Neural cell (in vitro differentiated cells): ENCODE results near the gene SRPX. TPM values are rescaled to one million over a fixed set of nuclear protein-coding genes. Genes with fewer than 3 reads are reported as not detected.

Experiments
- H2AFZ ChIP-seq: fragments of 200-600, 300-800 bp; sonication (generic), shearing (Covaris generic); 2 replicates; pipeline ENCODE4 v1.6.0; 2014; ENCODE audit warnings: low read depth, mild to moderate bottlenecking, antibody characterized with exemption, low read length, moderate library complexity
- H3F3A ChIP-seq: fragments of 200-600 bp; shearing (Covaris generic); 2 replicates; pipeline ENCODE4 v1.6.1; 2016; ENCODE audit warnings: mild to moderate bottlenecking, moderate library complexity, mixed read lengths, antibody characterized with exemption, low read length; ENCODE audit not compliant: insufficient read depth, poor library complexity, severe bottlenecking
- H3K27ac ChIP-seq: fragments of 200-600, 300-800 bp; sonication (generic), shearing (Covaris generic); 2 replicates; pipeline ENCODE4 v1.5.1; 2014; ENCODE audit warnings: mild to moderate bottlenecking, low read length, moderate library complexity
- H3K27me3 ChIP-seq: fragments of 300-800, 200-600 bp; sonication (generic), shearing (Covaris generic); 2 replicates; pipeline ENCODE4 v1.6.0; 2014; ENCODE audit warnings: mild to moderate bottlenecking, low read depth, low read length, moderate library complexity; ENCODE audit not compliant: insufficient read depth
- H3K36me3 ChIP-seq: fragments of 300-800, 200-600 bp; sonication (generic), shearing (Covaris generic); 2 replicates; pipeline ENCODE4 v1.5.1; 2014; ENCODE audit warnings: mild to moderate bottlenecking, antibody characterized with exemption, low read length, moderate library complexity; ENCODE audit not compliant: insufficient read depth
- H3K4me2 ChIP-seq: fragments of 300-800, 200-600 bp; sonication (generic), shearing (Covaris generic); 2 replicates; pipeline ENCODE4 v1.6.0; 2014; ENCODE audit warnings: mild to moderate bottlenecking, low read length
- H3K4me3 ChIP-seq: fragments of 300-800, 200-600 bp; sonication (generic), shearing (Covaris generic); 2 replicates; pipeline ENCODE4 v1.5.1; 2014; ENCODE audit warnings: mild to moderate bottlenecking, low read length, moderate library complexity
- H3K79me2 ChIP-seq: fragments of 200-600 bp; shearing (Covaris generic); replicated peaks from 2 replicates; pipeline ENCODE4 v1.6.0; 2014; ENCODE audit warnings: mild to moderate bottlenecking, low read length, moderate library complexity; ENCODE audit not compliant: insufficient read depth
- H3K9ac ChIP-seq: fragments of 300-800, 200-600 bp; sonication (generic), shearing (Covaris generic); 2 replicates; pipeline ENCODE4 v1.6.1; 2016; ENCODE audit warnings: mild to moderate bottlenecking, low read length, mixed read lengths
- H3K9me2 ChIP-seq: fragments of 200-600 bp; shearing (Covaris generic); 2 replicates; pipeline ENCODE4 v1.6.1; 2016; ENCODE audit warnings: mild to moderate bottlenecking, low read length, mixed read lengths; ENCODE audit not compliant: insufficient read depth
- H3K9me3 ChIP-seq: fragments of 200-600, 300-800 bp; sonication (generic), shearing (Covaris generic); 2 replicates; pipeline ENCODE4 v1.6.1; 2016; ENCODE audit warnings: mild to moderate bottlenecking, mixed run types, low read length, moderate library complexity, mixed read lengths
- H4K20me1 ChIP-seq: fragments of 200-600 bp; shearing (Covaris generic); 2 replicates; pipeline ENCODE4 v1.6.1; 2016; ENCODE audit warnings: mild to moderate bottlenecking, mixed run types; ENCODE audit not compliant: insufficient read depth
- CTCF ChIP-seq: fragments of 450-650 bp; IDR thresholded peaks from 2 replicates; pipeline ENCODE4 v1.5.1; 2014; ENCODE audit warnings: antibody characterized with exemption, mild to moderate bottlenecking, moderate library complexity; ENCODE audit not compliant: poor library complexity, severe bottlenecking
- EP300 ChIP-seq: fragments of 450-650 bp; conservative IDR thresholded peaks from 2 replicates; pipeline ENCODE4 v1.6.1; 2014; ENCODE audit warnings: antibody characterized with exemption, mild to moderate bottlenecking, moderate library complexity; ENCODE audit not compliant: poor library complexity, severe bottlenecking
- EZH2 ChIP-seq: fragments of 200-600, 300-800 bp; shearing (Covaris generic), sonication (generic); IDR thresholded peaks from 2 replicates; pipeline ENCODE4 v1.6.1; 2014; ENCODE audit warnings: antibody characterized with exemption, low read length, borderline replicate concordance, mild to moderate bottlenecking; ENCODE audit not compliant: insufficient read depth, poor library complexity, severe bottlenecking
- MXI1 ChIP-seq: fragments of 450-650 bp; conservative IDR thresholded peaks from 2 replicates; pipeline ENCODE4 v1.6.1; 2014; ENCODE audit warnings: antibody characterized with exemption, mild to moderate bottlenecking; ENCODE audit not compliant: poor library complexity, severe bottlenecking
- POLR2AphosphoS5 ChIP-seq: IDR thresholded peaks from 2 replicates; pipeline ENCODE4 v1.6.1; 2012
- RAD21 ChIP-seq: fragments of 450-650 bp; conservative IDR thresholded peaks from 2 replicates; pipeline ENCODE4 v1.6.1; 2014; ENCODE audit warnings: antibody characterized with exemption, mild to moderate bottlenecking, moderate library complexity
- REST ChIP-seq: IDR thresholded peaks from 2 replicates; pipeline ENCODE4 v1.6.1; 2012; ENCODE audit warnings: borderline replicate concordance
- SMC3 ChIP-seq: fragments of 450-650 bp; conservative IDR thresholded peaks from 2 replicates; pipeline ENCODE4 v1.6.1; 2014; ENCODE audit warnings: antibody characterized with exemption, mild to moderate bottlenecking, moderate library complexity; ENCODE audit not compliant: poor library complexity
- TAF1 ChIP-seq: IDR thresholded peaks from 2 replicates; pipeline ENCODE4 v1.6.1; 2012; ENCODE audit warnings: low read depth
- polyA plus RNA-seq: library from polyadenylated mRNA; depleted of rRNA; stranded (reverse); fragments of >200 nt; gene quantifications from 2 replicates; pipeline ENCODE4 v1.2.3, GENCODE V29; 2014

Gene SRPX
- polyA plus RNA-seq, 1 donor from 2014 or later, result 0.52 TPM

DNA sequence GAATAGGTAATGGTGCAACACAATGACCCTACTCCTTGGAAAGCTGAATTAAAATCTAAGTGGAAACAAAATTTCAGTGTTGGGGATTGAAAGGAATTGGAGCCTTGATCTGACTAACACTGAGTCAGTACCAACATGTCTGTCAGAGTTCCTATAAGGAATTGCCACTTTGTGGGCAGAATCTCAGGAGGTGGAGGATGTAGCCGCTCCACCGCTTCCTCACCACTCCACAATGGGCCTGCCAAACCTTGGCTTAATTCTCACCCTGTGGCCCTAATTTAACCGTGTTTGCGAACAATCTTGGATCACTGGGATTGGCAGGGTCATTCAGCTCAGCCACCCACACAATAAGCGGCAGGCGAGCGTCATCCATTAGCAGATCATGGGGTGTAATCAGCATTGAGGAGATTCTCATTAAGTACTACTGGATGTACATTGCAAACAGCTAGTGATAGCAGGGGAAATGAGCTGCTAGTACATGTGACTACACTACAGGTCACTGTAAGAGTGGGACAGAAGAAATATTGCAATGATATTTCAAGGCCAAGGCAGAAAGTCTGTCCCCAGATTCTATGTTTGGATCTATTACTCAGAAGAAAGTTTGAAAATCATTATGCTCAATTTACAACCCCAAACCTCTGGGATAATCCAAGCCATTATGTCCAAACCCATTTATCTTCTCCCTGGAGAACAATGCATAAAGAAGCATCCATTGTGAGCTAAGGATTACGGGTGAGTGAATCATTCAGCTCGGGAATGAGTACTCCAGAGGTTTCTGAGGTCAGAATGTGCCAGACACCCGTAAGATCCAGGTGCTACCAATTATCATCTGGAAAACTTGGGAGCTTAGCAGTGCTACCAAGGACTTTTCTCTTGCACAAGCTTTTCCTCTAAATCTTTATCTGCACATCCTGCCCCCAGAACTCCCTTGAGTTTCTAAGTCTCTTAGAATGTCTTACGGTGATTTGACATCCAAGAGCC lies 5.8 kb downstream of the SRPX start:
- TF ChIP-seq RAD21 (no peak), TAF1 (no peak), CTCF (no peak), EP300 (no peak), REST (no peak), EZH2 (no peak), MXI1 (no peak), POLR2AphosphoS5 (no peak), SMC3 (no peak)
- H3K79me2 ChIP-seq, result no peaks in the 10 kb centered on the region
- H3K27me3 ChIP-seq, result no peaks in the 10 kb centered on the region
- no peaks in the 10 kb centered on the region for H3K9me2 ChIP-seq
- no peak overlapping the region for H2AFZ ChIP-seq
- no peak overlapping the region for H3K4me2 ChIP-seq
- H3K27ac ChIP-seq, result no peak overlapping the region
- H4K20me1 ChIP-seq, result no peaks in the 10 kb centered on the region
- H3K36me3 ChIP-seq, result no peaks in the 10 kb centered on the region
- no peaks in the 10 kb centered on the region for H3F3A ChIP-seq
- no peak overlapping the region for H3K4me3 ChIP-seq
- no peak overlapping the region for H3K9ac ChIP-seq
- H3K9me3 ChIP-seq, result no peaks in the 10 kb centered on the region

DNA sequence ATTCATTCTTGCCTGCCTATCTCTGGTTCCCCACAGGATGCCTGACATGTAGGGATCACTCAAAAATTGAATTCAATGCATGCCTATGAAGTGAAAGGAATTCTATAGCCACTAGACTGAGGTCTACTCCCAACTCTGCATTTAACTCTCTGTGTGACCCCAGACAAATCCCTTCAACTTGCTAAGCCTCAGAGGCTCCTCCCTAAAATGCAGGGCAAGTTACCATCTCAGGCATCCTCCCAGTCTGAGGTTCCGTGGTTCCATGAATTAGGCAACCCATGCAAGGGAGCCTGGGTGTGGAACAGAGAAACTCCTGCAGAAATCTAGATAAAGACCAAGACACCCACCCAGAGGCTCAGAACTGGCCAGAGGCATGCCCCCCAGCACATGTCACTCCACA lies 6.6 kb downstream of the SRPX start:
- Histone ChIP-seq H4K20me1 (no peaks in the 10 kb centered on the region), H3K9me3 (no peaks in the 10 kb centered on the region), H3K4me2 (no peak overlapping the region), H3K9ac (no peak overlapping the region), H3K27me3 (no peaks in the 10 kb centered on the region), H3K79me2 (no peaks in the 10 kb centered on the region), H3K27ac (no peak overlapping the region), H3F3A (no peaks in the 10 kb centered on the region), H3K36me3 (no peaks in the 10 kb centered on the region), H2AFZ (no peak overlapping the region), H3K9me2 (no peaks in the 10 kb centered on the region), H3K4me3 (no peak overlapping the region)
- TF ChIP-seq EP300 (no peak), POLR2AphosphoS5 (no peak), TAF1 (no peak), EZH2 (no peak), REST (no peak), CTCF (no peak), RAD21 (no peak), MXI1 (no peak), SMC3 (no peak)
